IPS-15b (cell line): ENCODE data around the gene LMF1.

Experiments used
- H3K27me3 ChIP-seq: one replicate; pipeline ENCODE4 v1.6.1; 2013; ENCODE audit warnings: low read length; ENCODE audit not compliant: control insufficient read depth, insufficient read depth
- H3K36me3 ChIP-seq: one replicate; pipeline ENCODE4 v1.6.1; 2013; ENCODE audit warnings: low read length; ENCODE audit not compliant: control insufficient read depth, insufficient read depth
- H3K4me1 ChIP-seq: one replicate; pipeline ENCODE4 v1.6.1; 2013; ENCODE audit warnings: mild to moderate bottlenecking, low read length; ENCODE audit not compliant: control insufficient read depth, insufficient read depth
- H3K4me3 ChIP-seq: one replicate; pipeline ENCODE4 v1.5.1; 2013; ENCODE audit warnings: low read depth, low read length
- H3K9ac ChIP-seq: one replicate; pipeline ENCODE4 v1.6.1; 2013; ENCODE audit warnings: low read depth, mild to moderate bottlenecking, low read length
- H3K9me3 ChIP-seq: one replicate; pipeline ENCODE4 v1.6.1; 2013; ENCODE audit warnings: mild to moderate bottlenecking, low read length; ENCODE audit not compliant: control insufficient read depth, insufficient read depth

The LMF1 gene

DNA sequence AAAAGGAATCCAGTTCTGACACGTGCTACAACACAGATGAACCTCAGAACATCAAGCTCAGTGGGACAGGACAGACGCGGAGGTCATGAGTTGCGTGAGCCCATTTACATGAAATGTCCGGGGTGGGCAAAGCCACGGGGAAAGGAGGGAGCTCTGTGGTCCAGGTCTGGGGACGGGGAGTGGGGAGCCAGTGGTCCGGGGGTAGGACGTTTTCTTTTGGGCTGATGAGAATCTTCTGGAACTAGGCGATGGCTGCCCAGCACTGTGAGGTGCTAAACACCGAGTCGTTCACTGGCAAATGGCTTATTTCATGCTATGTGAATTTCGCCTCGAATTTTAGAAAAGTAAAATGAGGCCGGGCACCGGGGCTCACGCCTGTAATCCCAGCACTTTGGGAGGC, 2.6 kb upstream of the LMF1 start:
- peaks cover 9% of the 10 kb centered on the region for H3K27me3 ChIP-seq
- H3K4me1 ChIP-seq = no peaks in the 10 kb centered on the region
- no peak overlapping the region for H3K9ac ChIP-seq
- H3K36me3 ChIP-seq = no peaks in the 10 kb centered on the region
- no peak overlapping the region for H3K4me3 ChIP-seq
- no peaks in the 10 kb centered on the region for H3K9me3 ChIP-seq

DNA sequence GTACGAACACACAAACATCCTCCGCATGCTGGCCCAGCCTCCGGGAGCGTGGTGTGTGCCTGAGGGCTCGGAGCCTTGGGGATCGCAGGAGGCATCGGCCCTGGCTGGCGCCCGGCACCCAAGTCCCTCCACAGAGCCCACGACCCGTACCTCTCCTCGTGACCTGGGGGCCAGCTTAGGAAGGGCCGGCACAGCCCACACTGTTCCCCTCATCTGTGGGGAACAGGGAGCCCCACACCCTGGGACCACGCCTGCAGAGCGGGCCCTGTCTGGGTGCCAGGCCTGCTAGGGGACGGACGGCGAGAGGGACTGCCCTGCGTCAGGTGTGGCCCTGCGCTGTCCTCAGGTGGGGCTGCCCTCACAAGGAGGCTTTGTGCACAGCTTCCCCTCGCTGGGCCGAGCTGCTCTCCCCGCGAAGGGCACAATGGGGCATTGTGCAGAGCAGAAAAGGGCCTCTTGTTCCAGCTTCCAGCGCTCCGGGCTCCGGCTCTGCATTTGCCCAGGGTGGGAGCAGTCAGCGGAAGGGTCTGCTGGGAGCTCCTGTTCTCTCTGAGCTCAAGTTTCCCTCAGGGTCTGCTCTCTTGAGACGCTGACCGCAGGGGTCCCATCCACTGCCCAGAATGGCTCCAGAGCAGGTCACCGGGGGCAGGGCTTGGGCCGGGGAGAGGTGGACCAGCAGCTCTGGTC, 1.7 kb upstream of the LMF1 start:
- H3K36me3 ChIP-seq = no peaks in the 10 kb centered on the region
- H3K27me3 ChIP-seq = peaks cover 9% of the 10 kb centered on the region
- no peak overlapping the region for H3K4me3 ChIP-seq
- no peaks in the 10 kb centered on the region for H3K4me1 ChIP-seq
- H3K9ac ChIP-seq = no peak overlapping the region
- no peaks in the 10 kb centered on the region for H3K9me3 ChIP-seq

DNA sequence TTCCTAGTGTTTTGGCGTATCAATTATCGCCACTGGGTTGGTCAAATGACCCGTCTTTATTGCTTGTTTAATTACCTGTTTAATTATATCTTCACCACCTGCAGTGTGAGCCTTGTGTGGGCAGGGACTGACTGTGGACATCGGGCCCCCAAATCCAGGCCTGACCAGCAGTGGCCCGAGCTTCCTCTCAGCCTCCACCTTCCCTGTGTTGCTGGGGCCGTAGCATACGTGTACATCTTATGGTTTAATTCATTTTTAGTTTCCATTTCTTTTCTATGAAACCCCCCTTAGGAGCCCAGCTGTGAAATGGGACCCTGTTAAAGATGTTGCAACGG, 1.2 kb upstream of the LMF1 start:
- H3K27me3 ChIP-seq = peaks cover 9% of the 10 kb centered on the region
- H3K36me3 ChIP-seq = no peaks in the 10 kb centered on the region
- no peak overlapping the region for H3K4me3 ChIP-seq
- no peak overlapping the region for H3K9ac ChIP-seq
- no peaks in the 10 kb centered on the region for H3K9me3 ChIP-seq
- no peaks in the 10 kb centered on the region for H3K4me1 ChIP-seq

DNA sequence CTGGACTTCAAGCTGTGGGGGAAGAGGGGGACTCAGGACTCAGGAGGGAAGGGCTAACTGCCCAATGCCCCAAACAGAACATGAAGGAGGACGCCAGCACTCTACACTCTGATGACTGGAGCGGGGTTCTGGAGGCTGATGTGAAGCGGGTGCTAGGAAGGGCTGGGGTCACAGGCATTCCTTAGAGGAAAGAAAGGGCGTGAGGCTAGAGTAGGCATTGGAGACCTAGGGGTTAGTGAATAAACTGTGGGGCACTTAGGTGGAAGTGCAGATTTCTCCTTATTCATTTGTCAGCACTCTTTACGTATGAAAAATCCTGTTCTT, 760 bp upstream of the LMF1 start:
- Histone ChIP-seq H3K4me3 (peak overlapping the region; percentile 63), H3K27me3 (peaks cover 9% of the 10 kb centered on the region), H3K4me1 (no peaks in the 10 kb centered on the region), H3K9ac (no peak overlapping the region), H3K9me3 (no peaks in the 10 kb centered on the region), H3K36me3 (no peaks in the 10 kb centered on the region)

DNA sequence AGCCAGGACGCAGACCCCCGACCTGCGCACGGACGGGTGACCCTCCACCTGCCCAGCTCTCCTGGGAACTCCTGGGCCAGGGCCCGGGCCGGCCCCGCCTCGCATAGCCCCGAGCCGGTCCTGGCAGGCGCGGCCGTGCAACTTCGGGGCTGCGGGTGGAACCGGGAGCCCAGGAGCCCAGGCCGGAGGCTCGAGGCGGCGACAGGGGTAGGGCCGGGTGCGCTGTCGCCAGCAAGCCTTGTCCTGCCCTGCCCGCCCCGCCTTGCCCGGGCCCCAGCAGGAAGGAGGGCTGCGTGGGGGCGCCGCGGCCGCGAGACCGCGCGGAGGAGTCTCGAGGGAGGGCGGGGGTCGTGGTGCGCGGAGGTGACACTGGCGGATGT, 408 bp downstream of the LMF1 start:
- peak overlapping the region; percentile 73 for H3K9ac ChIP-seq
- no peaks in the 10 kb centered on the region for H3K36me3 ChIP-seq
- H3K4me3 ChIP-seq = peak overlapping the region; percentile 64
- peaks cover 9% of the 10 kb centered on the region for H3K27me3 ChIP-seq
- no peaks in the 10 kb centered on the region for H3K4me1 ChIP-seq
- no peaks in the 10 kb centered on the region for H3K9me3 ChIP-seq

DNA sequence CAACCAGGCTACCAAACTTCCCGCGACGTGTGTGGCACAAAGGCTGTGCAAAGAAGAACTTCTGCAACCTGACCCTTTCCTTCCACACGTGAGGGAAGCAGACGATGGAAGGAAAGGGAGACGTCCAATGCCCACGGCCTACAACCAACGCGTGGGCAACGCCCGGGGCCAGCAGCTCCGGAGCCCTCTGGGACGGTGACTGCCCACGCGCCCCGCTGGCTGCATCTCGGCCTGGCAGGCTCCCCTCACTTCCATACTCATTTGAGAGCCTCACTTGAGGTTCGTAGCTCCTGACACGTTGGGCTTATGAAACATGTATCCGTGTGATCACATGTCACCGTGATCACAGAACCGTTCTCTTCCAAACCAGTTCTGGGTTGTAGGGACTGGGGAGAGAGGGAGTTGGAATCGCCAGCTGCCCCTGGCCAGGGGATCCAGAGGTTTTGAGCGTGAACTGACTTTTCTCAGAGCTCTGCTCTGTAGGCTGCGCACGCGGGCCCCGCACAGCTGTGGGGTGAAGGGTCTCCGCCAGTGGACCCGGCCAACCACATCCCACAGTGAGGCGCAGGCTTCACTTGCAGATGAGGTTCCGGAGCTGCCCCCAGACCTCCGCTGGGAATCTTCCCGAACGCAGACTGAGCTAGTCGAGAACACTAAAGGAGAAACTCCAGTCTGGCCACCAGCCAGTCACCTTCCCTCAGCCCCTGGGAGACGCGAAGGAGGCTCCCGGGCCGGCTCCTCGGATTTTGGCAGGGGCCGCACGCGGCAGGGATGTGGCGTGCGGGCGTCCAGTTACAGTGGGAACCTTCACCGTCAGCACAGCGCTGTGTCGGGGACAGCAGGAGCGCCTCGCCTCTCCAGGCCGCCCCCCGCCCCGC, 1.0 kb downstream of the LMF1 start:
- no peaks in the 10 kb centered on the region for H3K4me1 ChIP-seq

DNA sequence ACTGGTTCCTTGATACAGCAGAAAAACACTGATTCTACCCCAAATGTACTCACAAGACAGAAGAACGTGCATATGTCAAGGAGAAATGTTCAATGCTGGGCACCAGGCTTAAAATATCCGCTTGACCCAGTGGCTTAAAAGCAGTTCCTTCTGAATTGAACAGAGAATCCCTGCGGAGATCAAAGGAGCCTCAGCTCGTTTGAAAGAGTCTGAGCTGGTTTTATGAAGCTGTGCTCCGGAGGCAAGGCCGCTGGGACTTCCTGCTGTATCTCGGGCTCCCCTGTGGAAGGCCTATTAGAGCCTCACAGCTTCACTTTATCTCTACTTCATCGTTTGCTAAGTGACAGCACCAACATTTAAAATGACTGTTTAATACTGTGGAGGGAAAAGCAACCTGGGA, 2.2 kb downstream of the LMF1 start:
- H3K36me3 ChIP-seq = no peaks in the 10 kb centered on the region
- no peaks in the 10 kb centered on the region for H3K9me3 ChIP-seq
- H3K4me1 ChIP-seq = no peaks in the 10 kb centered on the region
- H3K27me3 ChIP-seq = peaks cover 9% of the 10 kb centered on the region
- H3K9ac ChIP-seq = no peak overlapping the region
- no peak overlapping the region for H3K4me3 ChIP-seq

More for the DNA sequence above, 1.0 kb downstream of the LMF1 start:
- Histone ChIP-seq H3K27me3 (peaks cover 9% of the 10 kb centered on the region), H3K36me3 (no peaks in the 10 kb centered on the region), H3K9me3 (no peaks in the 10 kb centered on the region), H3K9ac (peak overlapping the region; percentile 73), H3K4me3 (peak overlapping the region; percentile 64)

DNA sequence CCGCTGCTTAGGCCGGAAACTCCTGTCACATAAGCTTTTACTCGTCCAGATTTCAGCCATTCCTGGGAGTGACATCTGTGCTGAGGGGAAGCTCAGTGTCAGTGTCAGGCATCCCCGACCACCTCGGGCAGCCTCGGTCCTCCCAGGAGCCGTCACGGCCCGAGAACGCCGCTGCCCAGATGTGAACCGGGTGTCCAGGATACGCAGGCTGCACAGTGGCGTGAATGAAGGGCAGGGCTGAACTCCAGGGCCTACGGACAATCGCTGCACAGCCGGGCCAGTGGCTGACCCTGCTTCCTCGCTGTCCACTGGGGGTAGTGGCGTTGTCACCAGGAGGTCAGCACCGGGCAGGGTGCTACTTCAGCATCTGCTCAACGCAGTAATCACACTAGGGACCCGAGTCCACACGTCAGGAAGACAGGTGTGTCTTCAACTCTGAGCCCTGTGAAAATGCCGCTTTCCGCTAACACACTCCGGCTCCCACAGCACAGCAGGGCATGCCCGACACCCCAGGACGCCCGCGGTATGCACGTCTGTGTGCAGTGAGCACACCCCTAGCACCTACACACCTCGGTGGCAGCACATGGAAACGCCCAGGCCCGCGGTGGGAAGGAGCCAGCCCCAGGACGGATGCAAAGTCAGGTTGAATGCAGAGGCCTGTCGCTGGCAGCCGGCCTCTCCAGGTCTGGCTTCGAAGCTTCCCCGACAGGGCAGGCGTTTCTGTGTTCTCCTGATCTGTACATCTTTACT, 3.1 kb downstream of the LMF1 start:
- H3K9me3 ChIP-seq = no peaks in the 10 kb centered on the region
- H3K27me3 ChIP-seq = peaks cover 9% of the 10 kb centered on the region
- H3K4me1 ChIP-seq = no peaks in the 10 kb centered on the region
- no peak overlapping the region for H3K9ac ChIP-seq
- no peak overlapping the region for H3K4me3 ChIP-seq
- H3K36me3 ChIP-seq = no peaks in the 10 kb centered on the region

DNA sequence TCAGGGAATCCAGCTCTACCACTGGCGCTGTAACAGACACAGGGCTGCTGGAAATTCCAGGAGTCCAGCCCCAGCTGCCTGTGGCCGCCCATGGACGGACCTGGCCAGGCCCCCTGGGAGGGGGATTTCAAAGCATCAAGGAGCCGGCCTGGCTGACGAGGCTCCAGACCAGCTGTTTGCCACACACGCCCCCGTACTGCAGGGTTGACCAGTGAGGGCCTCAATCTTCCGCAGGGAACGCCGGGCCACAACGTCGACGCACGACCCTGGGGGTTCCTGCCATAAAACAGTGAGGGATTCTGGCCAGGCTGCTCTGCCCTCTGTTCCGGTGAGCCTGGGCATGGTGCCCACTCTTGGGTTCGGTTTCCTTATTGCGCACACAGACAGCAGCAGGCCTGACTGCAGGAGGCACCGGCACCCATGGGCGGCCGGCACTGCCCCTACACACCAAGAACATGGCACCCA, 3.7 kb downstream of the LMF1 start:
- no peaks in the 10 kb centered on the region for H3K36me3 ChIP-seq
- H3K9me3 ChIP-seq = no peaks in the 10 kb centered on the region
- no peaks in the 10 kb centered on the region for H3K4me1 ChIP-seq
- H3K27me3 ChIP-seq = peaks cover 9% of the 10 kb centered on the region
- no peak overlapping the region for H3K9ac ChIP-seq
- H3K4me3 ChIP-seq = no peak overlapping the region

DNA sequence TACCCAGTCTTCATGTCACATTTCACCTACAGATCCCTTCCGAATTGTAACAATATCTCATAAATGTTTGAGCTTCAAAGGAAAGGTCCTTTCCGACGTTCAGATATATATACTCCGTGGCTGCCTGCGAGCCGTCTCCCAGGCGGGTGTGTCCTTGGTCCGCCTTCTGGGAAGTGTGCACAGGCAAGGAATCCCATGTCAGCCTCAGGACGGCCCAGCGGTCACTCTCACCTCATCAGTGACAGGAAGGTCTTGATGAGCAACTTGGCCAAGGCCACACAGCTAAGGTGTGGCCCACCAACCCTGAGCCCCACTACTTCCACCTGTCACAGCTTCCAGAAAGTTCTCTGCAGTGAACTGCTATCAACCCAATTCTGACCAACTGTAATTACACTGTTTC, 4.3 kb downstream of the LMF1 start:
- Histone ChIP-seq H3K4me1 (no peaks in the 10 kb centered on the region), H3K36me3 (no peaks in the 10 kb centered on the region), H3K4me3 (no peak overlapping the region), H3K9me3 (no peaks in the 10 kb centered on the region), H3K9ac (no peak overlapping the region), H3K27me3 (peaks cover 7% of the 10 kb centered on the region)

DNA sequence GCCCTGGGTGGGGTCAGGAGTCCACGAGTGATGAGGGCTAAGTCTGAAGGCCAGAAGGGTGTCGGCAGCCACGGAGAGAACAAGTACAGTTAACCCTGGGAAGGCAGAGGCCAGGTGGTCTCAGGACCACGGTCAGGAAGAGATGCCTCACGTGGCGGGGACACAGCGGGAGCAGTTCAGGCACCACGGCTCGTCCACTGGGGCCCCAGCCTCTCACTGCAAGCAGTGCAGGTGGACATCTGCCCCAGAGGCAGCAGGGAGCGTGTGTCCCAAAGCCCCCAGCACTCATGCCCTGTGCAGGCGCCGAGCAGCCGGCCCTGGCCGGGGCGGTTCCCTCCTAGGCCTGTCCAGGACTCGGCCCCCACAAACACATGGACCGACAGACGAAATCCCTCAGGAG, 4.7 kb downstream of the LMF1 start:
- Histone ChIP-seq H3K4me1 (no peaks in the 10 kb centered on the region), H3K9ac (no peak overlapping the region), H3K4me3 (no peak overlapping the region), H3K9me3 (no peaks in the 10 kb centered on the region), H3K27me3 (peaks cover 3% of the 10 kb centered on the region), H3K36me3 (no peaks in the 10 kb centered on the region)
